ENCODE measurements around the gene PDPR. TPM values are rescaled to one million over a fixed set of nuclear protein-coding genes. Genes with fewer than 3 reads are reported as not detected.
"Not testable (repeated sequence)": the region's sequence is repeated elsewhere in the genome, so short reads cannot be mapped to it uniquely, and the experiment has no call there.

The PDPR gene
- total and polyA plus RNA-seq, 2 of the 8 experiments (the other 6 are each of a cell fraction or from before 2014, with no cell fraction given) = 40.2 to 43.1 TPM

DNA sequence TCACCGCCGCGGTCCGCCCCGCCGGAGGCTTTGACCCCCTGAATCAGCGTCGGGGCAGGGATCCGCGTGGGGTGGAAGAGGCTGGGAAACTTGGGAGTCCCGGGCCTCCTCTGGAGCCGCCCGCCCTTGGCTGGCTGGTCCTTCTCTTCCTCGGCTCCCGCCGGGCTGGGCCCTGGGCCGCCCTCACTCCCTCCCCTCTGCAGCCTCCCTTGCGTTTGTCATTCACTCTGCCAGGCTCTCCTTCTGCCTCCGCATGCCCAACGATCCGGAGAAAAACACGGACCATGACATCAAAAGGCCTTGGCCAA is 74.4 kb downstream of the PDPR start:
- POLR2A ChIA-PET (ENCODE audit: partially characterized antibody); H3K9ac ChIP-seq (replicated peaks in 1 of 4; ENCODE audit: extremely low read depth in 1 of 4, low read depth in 3 of 4, low read length in 3 of 4); H2AFZ ChIP-seq (ENCODE audit: low read length); H2BK5ac ChIP-seq (ENCODE audit: low read depth, low read length); DNase-seq (ENCODE audit: low read depth in 1 of 2, low spot score in 2 of 2); H4K20me1 ChIP-seq (replicated peaks in 1 of 2; ENCODE audit: control insufficient read depth in 1 of 2, insufficient read depth in 2 of 2, low read length in 2 of 2); FAIRE-seq; H2BK20ac ChIP-seq (ENCODE audit: low read length); H2BK15ac ChIP-seq (ENCODE audit: low read length); H3K79me2 ChIP-seq (ENCODE audit: control insufficient read depth in 1 of 2, insufficient read depth in 2 of 2, low read length in 2 of 2); H4K91ac ChIP-seq (replicated peaks; ENCODE audit: insufficient read length, low read length); H3K18ac ChIP-seq (ENCODE audit: extremely low read depth, low read length); H2AK5ac ChIP-seq (ENCODE audit: low read depth, low read length); H3K79me1 ChIP-seq (ENCODE audit: low read depth, low read length); CTCF ChIA-PET (ENCODE audit: partially characterized antibody); H3K36me3 ChIP-seq (ENCODE audit: control insufficient read depth in 2 of 4, insufficient read depth in 4 of 4, low read length in 3 of 4); H2BK12ac ChIP-seq (ENCODE audit: low read depth, low read length); H3K23ac ChIP-seq (ENCODE audit: insufficient read length); H3K14ac ChIP-seq (ENCODE audit: insufficient read length); H3K9me3 ChIP-seq (ENCODE audit: insufficient read depth in 2 of 2, low read depth in 1 of 2, low read length in 1 of 2); H3K4me1 ChIP-seq (replicated peaks in 1 of 4; ENCODE audit: control insufficient read depth in 3 of 4, insufficient read depth in 4 of 4, low read length in 3 of 4); H3K4me2 ChIP-seq (ENCODE audit: insufficient read depth in 1 of 2, low read depth in 2 of 2, low read length in 2 of 2); H3K23me2 ChIP-seq (ENCODE audit: low read depth, low read length); H3K4ac ChIP-seq (replicated peaks; ENCODE audit: insufficient read length, low read depth, low read length); H3K56ac ChIP-seq (replicated peaks; ENCODE audit: insufficient read length, low read depth, low read length); H4K5ac ChIP-seq (ENCODE audit: insufficient read length, low read depth, low read length); H4K8ac ChIP-seq (ENCODE audit: extremely low read depth, insufficient read depth, low read length); H3K27ac ChIP-seq (ENCODE audit: low read depth, low read length); H3K27me3 ChIP-seq (replicated peaks in 1 of 4; ENCODE audit: control insufficient read depth in 3 of 4, extremely low read depth in 1 of 4, insufficient read depth in 3 of 4, low read length in 3 of 4); H2BK120ac ChIP-seq (replicated peaks; ENCODE audit: low read depth, low read length): not testable (repeated sequence)
- peak overlapping the region in 3 of 4 experiments; percentile 14 to 46 (median 46); a peak in 3 of 8 replicates for H3K4me3 ChIP-seq (ENCODE audit: extremely low read depth in 1 of 4, insufficient read depth in 2 of 4, low read depth in 3 of 4, low read length in 4 of 4)
- WGBS, 2 experiments (ENCODE audit: extremely low coverage in 1 of 2, insufficient coverage in 1 of 2, insufficient read length in 1 of 2, insufficient replicate concordance in 2 of 2, low coverage in 1 of 2, low lambda C conversion rate in 2 of 2, missing lambda C conversion rate in 1 of 2) = 5% methylated on average over 8 of the region's 22 CpGs; no CpG with 5 or more reads in 1 of the 2 experiments

GRCh38 chr16:70190574-70190973 is 76.4 kb downstream of the PDPR start:
- WGBS, 2 experiments (ENCODE audit: extremely low coverage in 1 of 2, insufficient coverage in 1 of 2, insufficient read length in 1 of 2, insufficient replicate concordance in 2 of 2, low coverage in 1 of 2, low lambda C conversion rate in 2 of 2, missing lambda C conversion rate in 1 of 2) = no CpG with 5 or more reads among the region's 5 CpGs

More at GRCh38 chr16:70190574-70190973, 76.4 kb downstream of the PDPR start:
- H3K14ac ChIP-seq (ENCODE audit: insufficient read length); H3K27me3 ChIP-seq (replicated peaks in 1 of 4; ENCODE audit: control insufficient read depth in 3 of 4, extremely low read depth in 1 of 4, insufficient read depth in 3 of 4, low read length in 3 of 4); H3K79me2 ChIP-seq (ENCODE audit: control insufficient read depth in 1 of 2, insufficient read depth in 2 of 2, low read length in 2 of 2); H2BK120ac ChIP-seq (replicated peaks; ENCODE audit: low read depth, low read length); H3K23me2 ChIP-seq (ENCODE audit: low read depth, low read length); H3K18ac ChIP-seq (ENCODE audit: extremely low read depth, low read length); H3K4ac ChIP-seq (replicated peaks; ENCODE audit: insufficient read length, low read depth, low read length); H3K79me1 ChIP-seq (ENCODE audit: low read depth, low read length); H3K9me3 ChIP-seq (ENCODE audit: insufficient read depth in 2 of 2, low read depth in 1 of 2, low read length in 1 of 2); H4K20me1 ChIP-seq (replicated peaks in 1 of 2; ENCODE audit: control insufficient read depth in 1 of 2, insufficient read depth in 2 of 2, low read length in 2 of 2); FAIRE-seq; CTCF ChIA-PET (ENCODE audit: partially characterized antibody); H2AK5ac ChIP-seq (ENCODE audit: low read depth, low read length); H3K4me1 ChIP-seq (replicated peaks in 1 of 4; ENCODE audit: control insufficient read depth in 3 of 4, insufficient read depth in 4 of 4, low read length in 3 of 4); DNase-seq (ENCODE audit: low read depth in 1 of 2, low spot score in 2 of 2); H3K56ac ChIP-seq (replicated peaks; ENCODE audit: insufficient read length, low read depth, low read length); H2BK15ac ChIP-seq (ENCODE audit: low read length); H2AFZ ChIP-seq (ENCODE audit: low read length); H3K23ac ChIP-seq (ENCODE audit: insufficient read length); H3K27ac ChIP-seq (ENCODE audit: low read depth, low read length); H3K9ac ChIP-seq (replicated peaks in 1 of 4; ENCODE audit: extremely low read depth in 1 of 4, low read depth in 3 of 4, low read length in 3 of 4); H3K4me2 ChIP-seq (ENCODE audit: insufficient read depth in 1 of 2, low read depth in 2 of 2, low read length in 2 of 2); H4K8ac ChIP-seq (ENCODE audit: extremely low read depth, insufficient read depth, low read length); H2BK20ac ChIP-seq (ENCODE audit: low read length); H2BK12ac ChIP-seq (ENCODE audit: low read depth, low read length); H3K36me3 ChIP-seq (ENCODE audit: control insufficient read depth in 2 of 4, insufficient read depth in 4 of 4, low read length in 3 of 4); H4K91ac ChIP-seq (replicated peaks; ENCODE audit: insufficient read length, low read length); H3K4me3 ChIP-seq (ENCODE audit: extremely low read depth in 1 of 4, insufficient read depth in 2 of 4, low read depth in 3 of 4, low read length in 4 of 4); POLR2A ChIA-PET (ENCODE audit: partially characterized antibody); H2BK5ac ChIP-seq (ENCODE audit: low read depth, low read length); H4K5ac ChIP-seq (ENCODE audit: insufficient read length, low read depth, low read length): not testable (repeated sequence)
